Fibroblast of lung (primary cell): Measurements from ENCODE around the gene CCDC192.

Experiments
- CTCF ChIP-seq, 2 donors: IDR thresholded peaks in 1 of 2; conservative IDR thresholded peaks in 1 of 2; 1 replicate in 1 of 2; 2 replicates in 1 of 2; pipeline ENCODE4 v1.5.1; 2011 to 2012; ENCODE audit warnings: low read length in 2 of 2, control low read depth in 1 of 2, inconsistent platforms in 1 of 2, low read depth in 1 of 2, mild to moderate bottlenecking in 1 of 2
- EZH2 ChIP-seq: IDR thresholded peaks from 2 replicates; pipeline ENCODE4 v1.5.1; 2012; ENCODE audit warnings: low read length, control low read depth, mild to moderate bottlenecking; ENCODE audit errors: missing control alignments

- no peak for TF ChIP-seq EZH2
- TF ChIP-seq CTCF (conservative IDR thresholded peaks at IDR 0.05 in 1 of 2, IDR thresholded peaks at IDR 0.05 in 1 of 2; ENCODE audit: low read depth in 1 of 2, low read length in 2 of 2) = no peak
Measured at GRCh38 chr5:127694518-127695171, 8.5 kb upstream of the CCDC192 start.
